ENCODE data around the gene SLC9A9.

The SLC9A9 gene

DNA sequence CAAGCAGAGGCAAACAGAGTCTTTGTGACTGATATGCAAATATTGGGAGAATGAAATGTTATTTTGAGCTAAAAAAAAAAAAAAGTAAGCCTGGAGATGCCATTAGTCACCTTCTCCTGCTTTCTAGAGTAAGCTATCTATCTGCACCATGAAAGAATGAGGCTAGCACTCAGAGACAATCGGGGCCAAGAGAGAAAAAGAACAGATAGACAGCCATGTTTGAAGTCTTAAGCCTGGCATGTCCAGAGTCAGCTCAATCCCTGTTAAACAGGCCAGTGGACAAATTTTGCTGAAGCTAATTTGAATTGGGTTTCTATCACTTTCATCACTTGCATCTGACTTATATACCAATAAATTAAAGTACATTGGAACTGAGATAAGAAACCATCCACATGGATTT is 204.4 kb downstream of the SLC9A9 start:
- no peak for DNase-seq (ENCODE audit: low read depth)

DNA sequence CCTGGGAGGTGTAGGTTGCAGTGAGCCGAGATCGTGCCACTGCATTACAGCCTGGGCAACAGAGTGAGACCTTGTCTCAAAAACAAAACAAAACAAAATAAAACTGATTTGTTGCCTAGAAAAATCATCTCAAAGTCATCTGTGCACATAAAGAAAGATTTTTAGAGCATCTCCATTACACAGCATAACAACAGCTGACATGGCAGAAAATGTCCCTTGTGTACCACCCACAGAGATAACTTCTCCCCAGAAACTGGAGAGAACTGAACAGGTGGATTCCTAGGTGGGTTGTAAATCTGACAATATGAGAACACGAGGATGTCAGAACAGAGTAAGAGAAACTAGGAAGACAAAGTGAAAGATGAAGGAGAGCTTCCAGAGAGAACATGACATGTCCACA is 207.5 kb downstream of the SLC9A9 start:
- DNase-seq (ENCODE audit: low read depth) = no peak

DNA sequence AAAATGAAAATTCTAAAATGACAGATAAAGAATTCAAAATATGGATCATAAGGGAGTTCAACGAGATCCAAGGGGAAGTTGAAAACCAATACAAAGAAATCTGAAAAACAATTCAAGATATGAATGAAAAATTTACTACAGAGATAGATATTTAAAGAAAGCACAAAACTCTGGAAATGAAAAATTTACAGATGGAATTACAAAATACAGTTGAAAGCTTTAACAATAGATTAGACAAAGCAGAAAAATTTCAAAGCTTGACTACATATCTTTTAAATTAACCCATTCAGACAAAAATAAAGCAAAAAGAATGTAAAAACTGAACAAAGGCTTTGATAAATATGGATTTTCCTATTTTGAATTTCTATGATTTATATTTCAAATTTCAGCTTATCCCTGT is 211.1 kb downstream of the SLC9A9 start:
- DNase-seq (ENCODE audit: low read depth) = no peak

DNA sequence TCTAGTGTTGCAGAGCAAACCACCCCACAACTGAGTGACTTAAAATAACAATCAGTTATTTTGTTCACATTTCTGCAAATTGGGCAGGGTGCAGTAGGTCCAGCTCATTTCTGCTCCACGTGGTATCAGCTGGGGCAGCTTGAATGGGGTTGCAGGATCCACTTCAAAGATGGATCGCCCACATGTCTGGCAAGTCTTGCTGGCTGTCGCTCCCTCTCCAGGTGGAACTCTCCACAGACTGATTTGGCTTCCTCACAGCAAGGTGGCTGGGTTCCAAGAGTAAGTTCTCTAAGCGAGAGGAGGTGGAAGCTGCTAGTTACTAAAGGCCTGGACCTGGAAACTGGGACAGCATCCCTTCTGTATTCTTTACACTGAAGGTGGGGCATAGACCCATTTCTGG is 213.3 kb downstream of the SLC9A9 start:
- DNase-seq (ENCODE audit: low read depth) = no peak

DNA sequence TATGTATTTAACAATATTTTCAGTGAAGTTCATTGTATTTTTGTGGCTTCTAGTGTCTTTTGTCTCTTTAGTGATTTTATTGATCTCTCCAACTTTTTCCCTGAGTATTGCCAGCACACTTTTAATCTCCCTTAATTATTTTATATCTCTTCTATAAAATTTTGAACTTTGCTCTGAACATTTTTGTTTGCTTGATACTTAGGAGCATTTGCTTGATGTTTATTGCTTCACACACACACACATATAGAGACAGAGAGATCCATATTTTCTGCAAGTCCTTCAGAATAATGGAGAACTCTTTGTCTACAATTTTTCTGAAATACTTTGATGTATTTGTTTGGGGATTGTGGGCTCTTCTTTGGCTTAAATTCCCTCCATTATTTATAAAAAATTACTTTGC is 213.8 kb downstream of the SLC9A9 start:
- no peak for DNase-seq (ENCODE audit: low read depth)

DNA sequence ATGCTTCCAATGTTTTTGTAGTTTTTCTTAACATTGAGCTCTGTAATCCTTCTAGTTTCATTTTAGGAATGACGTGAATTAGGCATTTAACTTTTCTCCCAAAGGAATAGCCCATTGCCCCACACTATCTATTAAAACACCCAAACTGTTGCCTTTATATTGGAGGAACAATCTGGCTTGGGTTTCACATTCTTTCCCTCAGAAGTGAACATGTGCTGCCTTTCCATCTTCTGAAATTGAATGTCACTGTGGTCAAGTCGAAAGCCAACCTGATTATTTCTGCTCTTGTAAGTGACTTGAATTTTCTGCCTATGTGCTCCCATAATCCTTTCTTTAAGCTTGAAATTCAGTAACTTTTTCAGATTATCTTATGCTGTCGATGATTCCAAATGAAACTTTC is 214.5 kb downstream of the SLC9A9 start:
- DNase-seq (ENCODE audit: low read depth) = no peak

DNA sequence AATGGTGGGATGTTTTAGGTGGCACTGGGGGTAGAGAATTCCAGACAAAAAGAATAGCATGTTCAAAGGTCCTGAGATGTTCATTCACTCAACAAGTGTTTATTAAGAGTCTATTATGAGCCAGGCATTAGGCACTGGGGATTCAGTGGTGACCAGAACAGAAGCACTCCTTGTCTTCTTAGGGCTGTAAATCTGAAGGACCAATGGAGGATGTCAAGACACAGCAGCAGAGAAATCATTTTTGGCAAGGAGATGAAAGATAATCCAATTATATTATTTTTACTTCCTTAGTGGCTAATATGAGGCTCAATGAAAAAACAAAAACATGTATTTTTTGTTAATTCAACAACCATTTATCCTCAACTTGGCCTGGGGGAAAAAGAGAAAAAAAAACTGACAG is 218.5 kb downstream of the SLC9A9 start:
- no peak for DNase-seq (ENCODE audit: low read depth)

DNA sequence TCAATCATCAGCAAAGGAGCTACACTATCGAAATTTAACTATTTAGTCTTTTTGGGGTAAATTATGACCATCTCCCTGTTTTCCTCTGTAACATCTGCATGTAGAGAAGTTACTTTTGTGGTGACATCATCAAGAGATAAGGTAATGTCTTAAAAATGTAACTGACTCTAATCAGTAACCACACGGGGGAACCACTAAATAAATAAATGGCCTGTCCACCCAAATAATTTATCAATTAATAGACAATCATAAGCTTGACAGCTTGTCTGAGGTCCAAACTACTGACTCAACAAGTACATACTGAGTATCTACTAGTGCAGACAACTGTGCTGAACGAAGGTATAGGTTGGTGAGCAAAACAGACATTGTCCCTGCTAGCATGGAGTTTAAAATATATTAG is 219.3 kb downstream of the SLC9A9 start:
- no peak for DNase-seq (ENCODE audit: low read depth)

DNA sequence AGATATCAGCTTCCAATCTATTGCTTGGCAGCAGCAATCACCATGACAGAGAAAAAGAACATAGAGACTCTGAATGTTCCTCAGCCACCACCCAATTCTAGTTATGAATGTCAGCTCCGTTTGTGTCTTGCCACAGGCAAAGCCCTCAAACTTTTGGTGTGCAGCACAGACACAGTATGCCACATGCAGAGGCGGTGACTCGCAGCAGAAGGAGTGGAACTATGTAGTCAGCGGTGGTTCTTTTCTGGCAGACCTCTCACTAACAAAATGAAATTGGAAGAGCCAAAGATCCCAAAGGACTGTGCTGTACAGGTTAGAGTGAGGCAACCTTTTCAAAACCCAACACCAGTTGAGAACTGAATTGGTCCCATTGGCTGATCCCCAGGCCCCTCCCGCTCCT is 220.9 kb downstream of the SLC9A9 start:
- no peak for DNase-seq (ENCODE audit: low read depth)

DNA sequence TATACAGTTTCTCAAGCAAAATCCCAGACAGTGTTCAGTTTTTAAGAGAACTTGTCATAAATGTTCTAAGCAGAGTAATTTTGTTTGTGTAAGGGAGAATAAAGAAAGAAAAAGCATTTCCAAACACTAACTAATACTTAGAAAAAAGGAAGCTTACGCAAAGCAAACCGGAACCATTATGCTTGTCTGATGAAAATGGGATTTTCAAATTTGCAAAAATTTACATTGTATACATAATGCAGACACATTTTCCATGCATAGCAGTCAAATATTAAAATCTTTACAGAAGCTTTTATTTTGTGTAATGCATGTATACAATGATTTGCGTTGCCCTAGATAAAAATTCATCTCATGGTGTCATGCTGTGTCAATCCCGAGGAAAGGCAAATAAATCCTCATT is 229.0 kb downstream of the SLC9A9 start:
- DNase-seq (ENCODE audit: low read depth) = no peak

DNA sequence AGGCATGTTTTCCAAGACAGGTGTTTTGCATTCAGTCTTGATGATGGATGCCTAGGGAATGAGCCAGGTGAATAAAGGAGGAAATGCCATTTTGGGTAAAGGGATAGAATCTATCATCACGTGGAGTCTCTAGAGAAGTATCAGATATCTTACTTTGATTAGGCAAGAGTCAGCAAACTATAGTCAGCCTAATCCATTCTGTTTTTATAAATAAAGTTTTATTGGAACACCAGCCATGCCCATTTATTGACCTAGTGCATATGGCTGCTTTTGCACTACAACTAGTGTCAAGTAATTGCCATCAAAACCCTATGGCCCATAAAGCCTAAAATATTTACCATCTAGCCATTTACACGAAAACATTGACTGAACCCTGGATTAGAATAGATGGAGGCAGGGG is 231.2 kb downstream of the SLC9A9 start:
- no peak for DNase-seq (ENCODE audit: low read depth)

DNA sequence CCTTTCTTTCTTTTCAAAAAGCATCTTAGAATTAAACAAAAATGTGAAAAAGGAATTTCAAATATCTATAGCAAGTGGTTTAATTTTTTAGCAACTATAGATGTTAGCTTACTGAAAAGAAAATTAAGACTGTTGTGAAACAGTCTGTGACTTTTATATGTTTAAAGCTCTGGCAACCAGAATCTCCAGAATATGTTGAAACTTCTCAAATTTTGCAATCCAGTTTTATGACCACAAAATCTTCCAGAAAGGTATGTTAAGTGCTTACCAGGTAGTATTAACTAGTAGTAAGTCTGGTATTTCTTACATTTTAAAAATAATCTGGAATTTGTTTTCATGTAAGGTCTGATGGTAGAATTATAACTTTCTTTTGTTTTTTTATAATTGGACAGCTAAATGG is 235.0 kb downstream of the SLC9A9 start:
- no peak for DNase-seq (ENCODE audit: low read depth)

DNA sequence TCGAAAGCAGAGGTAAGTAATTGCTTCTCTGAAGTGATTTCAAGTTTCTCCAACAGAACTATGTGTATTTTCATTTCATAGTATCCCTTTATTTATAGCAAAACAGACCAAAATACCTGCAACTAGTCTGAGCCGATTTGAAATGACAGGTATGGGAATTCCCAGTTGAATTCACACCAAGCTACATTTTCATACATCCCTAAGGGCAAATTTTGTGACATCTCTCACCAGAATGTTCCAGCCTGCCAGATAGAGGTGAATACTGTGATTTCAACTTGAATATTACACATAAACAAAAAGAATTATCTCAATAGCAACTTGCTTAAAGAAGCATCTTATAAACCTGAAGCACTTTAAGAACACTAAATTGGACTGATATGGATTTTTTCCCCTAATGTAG is 235.7 kb downstream of the SLC9A9 start:
- DNase-seq (ENCODE audit: low read depth) = no peak

DNA sequence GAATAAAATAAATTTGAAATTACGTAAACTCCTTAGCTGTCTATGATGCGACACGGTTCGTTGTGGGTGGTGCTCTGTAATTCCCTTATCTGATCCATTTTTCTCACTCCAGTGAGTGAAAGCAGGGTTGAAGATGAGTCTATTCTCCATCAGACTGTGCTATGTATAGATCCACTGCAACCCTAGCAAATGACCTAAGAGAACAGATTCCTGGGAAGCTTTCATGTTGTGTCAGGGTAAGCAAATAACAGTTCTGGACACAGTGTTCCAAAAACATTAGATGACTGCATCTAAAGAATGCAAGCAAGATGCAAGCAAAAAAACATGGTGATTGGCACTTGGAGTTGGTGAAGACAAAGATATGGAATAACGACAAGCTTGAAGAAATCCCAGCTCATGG is 239.3 kb downstream of the SLC9A9 start:
- DNase-seq (ENCODE audit: low read depth) = no peak

DNA sequence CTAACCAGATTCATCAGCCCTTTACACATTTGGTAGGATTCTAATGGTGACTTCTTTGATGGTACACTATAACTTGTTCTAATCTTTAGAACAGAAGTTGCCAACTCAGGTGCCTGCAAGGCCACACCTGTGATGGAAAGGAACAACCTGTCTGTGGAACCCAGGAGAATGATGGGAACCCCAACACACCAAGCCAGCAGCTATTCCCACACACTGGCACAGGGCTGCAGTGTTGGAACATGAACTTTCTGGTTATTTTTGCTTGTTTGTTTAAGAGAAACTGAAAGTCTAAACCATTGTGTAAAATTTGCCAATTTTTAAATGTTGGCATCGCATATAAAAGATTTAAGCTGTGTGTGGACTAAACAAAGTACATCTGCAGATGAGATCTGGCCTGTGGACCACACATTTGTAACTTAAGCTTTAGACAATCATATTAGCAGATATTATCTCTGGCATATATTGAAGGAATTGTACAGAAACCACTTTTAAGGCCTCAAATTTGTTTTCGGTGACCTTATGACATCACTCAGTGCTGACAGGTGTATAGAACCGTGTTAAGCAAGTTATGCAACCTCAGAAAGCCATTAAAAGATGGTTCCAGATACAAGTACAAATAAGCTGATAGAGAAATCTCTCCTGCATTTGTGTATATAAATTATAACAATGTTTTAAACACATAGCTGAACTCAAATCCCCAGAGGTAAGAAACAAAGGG is 242.9 kb downstream of the SLC9A9 start:
- no peak for DNase-seq (ENCODE audit: low read depth)

DNA sequence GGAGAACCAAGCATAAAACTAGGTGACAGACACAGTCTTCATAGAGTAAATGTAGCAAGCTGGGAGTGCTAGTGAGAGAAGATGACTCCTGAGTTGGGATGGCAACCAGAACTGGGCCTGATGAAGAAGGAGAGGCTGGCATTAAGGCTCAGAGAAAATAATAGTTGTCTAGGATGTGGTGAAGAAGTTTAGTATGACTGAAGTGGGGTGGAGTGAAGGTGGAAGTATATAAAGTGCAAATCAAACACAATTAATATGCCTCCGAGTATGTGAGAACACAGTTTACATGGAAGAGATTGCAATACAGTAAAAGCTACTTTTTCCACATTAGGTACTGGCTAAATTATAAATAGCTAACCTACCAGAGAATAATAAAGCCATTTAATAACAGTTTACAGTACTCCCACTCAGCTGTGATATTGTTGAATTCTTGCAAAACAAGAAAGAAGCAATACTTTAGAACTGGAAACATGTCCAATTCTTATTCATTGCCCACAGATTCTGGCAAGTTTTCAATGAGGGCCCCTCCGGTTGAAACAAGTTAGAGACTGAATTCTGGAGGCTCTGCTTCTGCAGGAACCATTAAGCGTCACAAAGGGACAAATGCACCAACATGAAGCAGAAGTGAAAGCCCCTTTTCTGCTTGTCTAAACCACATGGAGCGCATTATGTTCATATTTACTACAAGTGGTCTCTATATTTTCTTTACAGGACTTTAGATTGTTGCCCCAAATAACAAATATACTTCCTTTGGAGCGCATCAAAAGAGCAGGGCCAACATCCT is 243.7 kb downstream of the SLC9A9 start:
- DNase-seq (ENCODE audit: low read depth) = no peak

DNA sequence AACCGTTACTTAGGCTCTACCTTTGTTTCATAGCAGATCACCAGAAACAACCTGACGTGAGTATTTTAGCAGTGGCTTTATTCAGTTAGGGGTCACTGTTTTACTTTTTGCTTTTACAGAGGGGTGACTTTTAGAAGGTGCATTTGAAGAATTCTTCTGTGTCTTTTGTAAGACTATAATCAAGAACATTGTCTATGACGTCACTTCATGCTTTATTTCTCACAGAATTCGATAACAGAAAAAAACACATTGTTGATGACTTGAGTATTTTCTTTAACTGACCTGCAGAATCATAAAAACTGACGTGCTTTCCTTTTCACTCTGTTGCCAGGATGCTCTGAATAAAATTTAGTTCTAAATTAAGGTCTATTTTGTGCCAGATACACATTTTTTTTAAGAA is 244.5 kb downstream of the SLC9A9 start:
- no peak for DNase-seq (ENCODE audit: low read depth)

DNA sequence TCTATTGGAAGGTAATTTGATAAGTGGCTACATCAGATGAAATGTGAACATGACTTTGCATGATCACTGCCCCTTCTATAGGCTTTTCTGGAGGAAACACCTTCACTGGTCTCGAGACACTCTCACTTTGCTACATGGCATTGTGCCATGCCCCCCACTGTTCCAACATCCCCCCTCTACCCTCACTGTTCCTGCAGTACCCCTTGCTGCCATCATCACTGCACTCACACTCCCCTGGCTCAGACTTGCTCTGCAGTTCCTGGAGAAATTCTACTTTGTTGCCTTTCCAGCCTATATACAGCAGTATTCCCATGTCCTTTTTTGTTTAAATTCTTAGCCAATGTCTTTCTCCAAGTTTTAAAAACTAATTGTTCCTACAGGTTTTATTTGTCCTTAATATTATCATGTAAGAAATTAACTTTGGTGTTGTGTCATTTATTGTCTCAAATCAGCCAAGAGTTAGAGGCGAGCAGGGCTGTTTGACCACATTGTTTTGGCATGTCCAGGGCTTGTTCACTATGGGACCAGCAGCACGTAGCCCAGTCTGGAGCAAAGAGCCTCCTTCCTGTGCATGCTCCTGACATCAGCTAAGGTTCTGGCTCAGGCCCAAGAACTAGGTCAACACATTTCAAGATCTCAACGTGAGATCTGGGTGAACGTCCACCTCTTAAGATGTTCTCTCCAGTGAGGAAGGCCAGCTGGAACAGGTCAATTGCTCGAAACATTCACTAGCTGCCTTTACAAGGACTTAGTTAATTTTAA is 246.4 kb downstream of the SLC9A9 start:
- no peak for DNase-seq (ENCODE audit: low read depth)

DNA sequence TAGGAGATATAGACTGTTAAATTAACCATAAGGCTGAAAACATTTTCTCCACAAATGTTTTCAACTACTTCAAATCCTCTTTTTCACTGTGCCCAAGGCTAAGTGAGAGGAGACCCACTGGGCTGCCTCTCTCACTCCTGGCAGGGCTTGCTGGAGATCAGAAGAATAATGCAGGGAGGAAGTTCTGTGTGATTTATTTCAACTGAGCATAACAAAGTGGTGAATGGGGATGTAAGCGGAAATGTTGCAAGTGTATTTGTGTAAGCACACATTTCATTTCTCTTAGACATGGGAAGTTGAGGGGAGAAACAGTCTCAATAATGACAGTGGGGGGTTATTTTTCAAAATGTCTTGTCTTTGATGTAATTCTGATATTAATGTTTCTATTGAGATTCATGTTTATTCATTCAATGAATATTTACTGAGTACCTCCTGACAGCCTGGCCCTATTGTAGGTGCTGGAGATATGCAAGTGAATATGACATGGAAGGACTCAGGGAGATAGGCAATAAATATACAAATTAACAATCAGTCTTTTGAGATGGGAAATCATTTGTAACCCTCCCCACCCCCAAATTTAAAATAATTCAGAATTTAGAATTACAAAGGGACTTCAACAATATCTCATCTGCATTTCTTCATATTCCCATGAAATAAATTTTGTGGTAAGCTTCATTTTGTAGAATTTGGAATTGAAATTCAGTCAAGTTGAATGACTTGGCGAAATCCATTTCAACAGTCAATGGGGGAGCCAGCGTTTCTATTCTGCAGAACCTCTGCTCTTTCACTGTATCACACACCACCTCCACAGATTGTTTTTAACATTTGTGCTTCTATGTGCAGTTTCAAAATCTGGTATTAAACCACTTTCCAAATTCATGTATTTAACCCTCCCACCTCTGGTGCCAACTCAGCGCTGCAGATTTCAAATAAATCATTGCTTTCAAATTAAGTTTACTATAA is 247.2 kb downstream of the SLC9A9 start:
- no peak for DNase-seq (ENCODE audit: low read depth)

DNA sequence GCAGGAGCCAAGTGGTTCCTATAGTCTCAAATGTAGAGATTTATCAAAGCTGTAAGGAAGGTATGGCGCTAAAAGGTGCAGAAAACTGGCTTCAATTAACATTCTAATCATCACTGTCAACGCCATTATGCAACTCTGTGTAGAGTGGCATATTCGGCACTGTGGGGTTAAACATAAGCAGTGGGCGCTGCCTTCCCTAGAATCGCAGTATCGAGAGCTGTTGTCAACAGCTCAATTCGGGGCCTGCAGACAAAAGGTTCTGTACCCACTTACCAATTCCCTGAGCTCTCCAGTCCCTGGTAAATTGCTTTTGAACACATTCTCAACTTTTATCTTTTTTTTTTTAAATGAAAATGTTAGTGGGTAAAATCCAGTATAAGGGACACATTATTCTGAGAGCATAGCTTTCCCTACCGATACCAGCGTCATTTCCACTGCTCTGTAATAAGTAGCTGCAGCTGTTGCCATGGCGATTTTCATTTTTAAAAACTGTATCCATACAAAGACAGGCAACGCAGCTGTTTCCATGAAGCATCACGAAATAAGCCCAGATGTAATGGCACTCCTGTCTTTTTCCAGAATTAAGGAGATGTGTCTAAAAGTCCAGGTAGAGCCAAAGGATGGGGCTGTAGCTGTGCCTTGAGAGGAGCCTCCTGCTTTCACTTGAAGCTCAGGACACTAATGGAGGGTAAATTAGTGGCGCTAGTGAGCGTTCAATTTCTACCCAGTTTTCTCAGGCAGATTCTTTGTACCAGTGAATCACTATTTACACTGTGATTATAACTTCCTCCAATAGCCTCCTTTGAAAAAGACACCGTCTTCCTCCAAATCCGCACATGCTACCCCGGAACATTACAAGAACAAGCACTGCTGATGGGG is 250.3 kb downstream of the SLC9A9 start:
- DNase-seq (ENCODE audit: low read depth) = no peak

Measured in stimulated activated CD8-positive, alpha-beta memory T cell treated with anti-CD3 and anti-CD28 coated beads, Interleukin-4, amount 100 ng/mL, for 24 hours (primary cell).